ENCODE data around the gene ITGA5.

DNA sequence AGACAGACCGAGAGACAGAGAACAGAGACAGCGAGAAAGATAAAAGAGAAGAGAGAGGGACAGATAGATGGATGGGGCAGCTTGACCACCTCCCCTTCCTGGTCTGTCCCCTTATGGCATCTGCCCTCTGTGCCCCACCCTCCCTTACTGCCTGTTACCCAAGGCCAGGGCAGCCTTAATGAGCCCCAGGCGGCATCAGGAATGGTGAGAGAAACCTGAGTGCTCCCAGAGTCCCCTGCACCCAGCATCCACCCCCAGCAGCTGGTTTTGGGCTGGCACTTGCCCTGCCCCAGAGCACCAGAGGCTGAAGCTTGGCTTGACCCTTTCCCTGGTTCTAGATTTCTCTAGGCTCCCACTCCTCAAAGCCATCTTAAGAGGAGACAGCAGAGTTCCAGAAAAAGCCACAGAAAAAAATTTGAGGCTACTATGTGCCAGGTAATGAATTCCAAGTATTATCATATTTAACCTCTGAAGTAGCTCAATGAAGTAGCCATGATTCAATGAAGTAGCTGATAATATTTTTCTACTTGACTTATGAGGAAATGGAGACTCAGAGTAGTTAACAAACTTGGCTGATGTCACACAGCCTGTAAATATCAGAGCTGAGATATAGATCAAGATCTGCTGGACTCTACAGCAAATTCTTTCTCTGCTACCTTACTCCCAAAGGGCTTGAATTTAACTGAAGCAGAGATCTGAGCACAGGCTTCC, 32.5 kb downstream of the ITGA5 start:
- TF ChIP-seq CTCF (IDR thresholded peaks at IDR 0.05) (no peak), POLR2A (IDR thresholded peaks at IDR 0.05) (no peak), POLR2AphosphoS5 (IDR thresholded peaks at IDR 0.05) (no peak), EP300 (IDR thresholded peaks at IDR 0.05; ENCODE audit: low read depth) (no peak)

Measured in transverse colon (tissue), 4 donors.